HG02610 (cell line): ENCODE results near the gene SCYGR7.
"Not testable (repeated sequence)": the region's sequence is repeated elsewhere in the genome, so short reads cannot be mapped to it uniquely, and the experiment has no call there.

ENCODE experiments used
- ATAC-seq: cut with Tn5 transposase; IDR thresholded peaks from one replicate; pipeline ENCODE4 v1.9.1; 2021; ENCODE audit warnings: mild to moderate bottlenecking, moderate library complexity; ENCODE audit not compliant: unreplicated experiment

SCYGR7 gene

GRCh38 chr2:227756261-227756660 lies 28.1 kb downstream of the SCYGR7 start:
- ATAC-seq, result not testable (repeated sequence)

DNA sequence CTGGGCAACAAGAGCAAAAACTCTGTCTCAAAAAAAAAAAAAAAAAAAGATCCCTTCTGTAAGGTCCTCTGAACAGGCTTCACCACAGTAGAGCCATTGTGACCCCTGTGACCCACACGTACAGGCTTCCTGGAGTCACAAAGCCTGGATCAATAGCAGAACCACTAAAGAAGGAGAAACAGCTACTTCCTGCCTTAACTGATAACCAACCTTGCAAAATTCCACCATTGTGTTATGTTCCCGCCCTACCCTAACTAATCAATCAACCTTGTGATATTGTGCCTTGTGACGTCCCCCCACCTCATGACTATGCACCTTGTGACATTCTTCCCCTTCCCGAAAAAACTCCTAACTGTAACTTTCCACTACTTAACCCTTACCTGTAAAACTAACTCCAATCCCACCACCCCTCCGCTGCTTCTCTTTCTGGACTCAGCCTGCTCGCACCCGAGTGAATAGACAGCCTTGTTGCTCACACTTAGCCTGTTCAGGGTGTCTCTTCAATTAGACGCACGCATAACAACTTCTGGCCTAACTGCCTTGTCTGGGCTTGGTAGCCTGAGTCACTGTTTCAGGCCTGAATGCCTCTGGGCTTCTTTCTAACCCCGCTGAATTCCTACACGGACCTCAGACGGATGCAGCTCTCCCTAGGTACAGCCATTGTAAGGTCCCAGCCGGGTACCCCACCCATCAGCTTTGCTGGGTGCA lies 31.4 kb downstream of the SCYGR7 start:
- no peak for ATAC-seq

- no peak for ATAC-seq
These were observed 33.8 kb downstream of the SCYGR7 start for GRCh38 chr2:227761740-227762476.

- ATAC-seq, result no peak
These were observed 37.7 kb downstream of the SCYGR7 start for GRCh38 chr2:227765788-227766372.

DNA sequence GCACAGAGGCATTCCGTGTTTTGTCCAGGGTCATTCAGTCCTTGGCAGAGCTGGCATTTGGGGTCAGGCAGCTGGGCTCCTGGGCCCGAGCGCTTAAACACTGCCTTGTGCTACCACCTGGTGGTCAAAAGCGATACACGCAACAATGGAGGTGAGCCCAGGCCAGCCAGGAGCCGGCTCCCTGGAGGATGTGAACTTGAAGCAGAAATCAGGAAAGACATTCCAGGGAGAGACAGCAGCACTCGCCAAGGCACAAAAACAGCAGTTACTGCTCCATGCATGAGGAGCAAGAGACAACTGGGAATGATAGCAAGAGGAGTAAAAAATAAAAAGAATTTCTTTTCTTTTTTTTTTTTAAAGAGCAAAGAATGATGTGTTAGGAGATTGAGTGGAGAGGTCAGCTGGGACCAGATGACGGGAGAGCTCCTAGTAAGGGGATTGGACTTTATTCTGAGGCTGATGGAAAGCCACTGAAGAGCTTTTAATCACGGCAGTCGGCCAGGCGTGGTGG lies 38.3 kb downstream of the SCYGR7 start:
- peak; percentile 97 for ATAC-seq

DNA sequence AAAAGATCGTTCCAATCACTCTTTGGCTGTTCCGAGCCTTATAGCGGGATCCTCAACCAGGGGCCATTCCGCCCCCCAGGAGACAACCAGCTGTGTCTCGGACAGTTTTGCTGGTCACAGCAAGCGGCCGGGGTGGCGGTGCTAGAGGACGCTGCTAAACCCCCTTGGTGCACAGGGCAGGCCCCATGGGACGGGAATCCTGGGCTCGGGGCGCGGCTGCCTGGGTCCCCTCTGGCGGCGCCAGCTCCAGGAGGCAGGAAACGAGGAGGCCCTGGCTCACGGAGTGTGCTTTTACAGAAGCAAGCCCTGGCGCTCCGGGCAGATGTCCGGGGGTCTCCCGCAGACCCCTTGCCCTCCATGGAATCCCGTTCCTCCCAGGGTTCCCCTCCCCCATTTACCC lies 39.7 kb downstream of the SCYGR7 start:
- no peak for ATAC-seq

- ATAC-seq, result no peak
These were observed 44.1 kb downstream of the SCYGR7 start for GRCh38 chr2:227772197-227772661.

DNA sequence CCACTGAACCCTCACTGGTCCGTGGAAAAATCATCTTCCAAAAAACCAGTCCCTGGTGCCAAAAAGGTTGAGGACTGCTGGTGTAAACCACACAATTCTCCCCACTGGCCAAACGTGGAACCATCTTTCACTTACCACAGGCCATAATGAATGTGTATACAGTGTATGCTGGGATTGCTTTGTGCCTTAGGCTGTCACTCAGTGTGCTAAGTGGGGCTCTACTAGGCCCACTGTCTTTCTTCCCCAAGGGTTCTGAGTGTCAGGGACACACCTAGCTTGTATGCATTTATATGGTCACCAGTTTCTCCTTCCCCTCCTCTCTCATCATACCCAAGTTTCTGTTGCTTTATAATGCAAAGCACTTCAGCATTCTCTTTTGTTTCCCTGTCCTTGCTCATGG lies 44.8 kb downstream of the SCYGR7 start:
- ATAC-seq, result peak; percentile 64

DNA sequence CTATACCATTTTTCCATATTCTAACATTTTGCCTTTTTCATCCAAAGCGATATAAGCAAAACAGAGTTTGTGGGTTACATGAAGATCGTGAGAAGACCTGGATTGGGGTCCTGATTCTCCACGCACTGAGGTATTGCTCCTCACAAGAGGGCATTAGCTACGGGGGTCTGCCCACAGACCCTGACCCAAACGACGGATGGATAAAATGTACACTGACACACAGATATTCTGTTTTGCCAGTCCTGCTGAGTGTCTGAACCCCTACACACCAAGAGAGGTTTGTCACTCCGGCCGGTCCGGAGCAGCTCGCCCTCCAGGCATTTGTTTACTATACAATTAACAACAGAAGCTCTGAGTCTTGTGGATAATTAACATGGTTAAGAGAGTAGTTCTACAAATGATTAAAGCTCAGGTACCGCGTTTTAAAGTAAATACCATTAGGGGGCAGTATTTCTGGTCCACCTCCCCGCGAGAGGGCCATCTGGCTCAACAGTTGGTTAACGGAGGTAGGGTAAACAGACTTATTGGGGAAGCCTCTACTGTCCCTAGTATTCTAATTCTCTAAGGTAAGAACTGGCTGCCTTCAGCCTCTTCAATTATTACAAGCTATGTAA lies 46.0 kb downstream of the SCYGR7 start:
- ATAC-seq, result peak; percentile 40

DNA sequence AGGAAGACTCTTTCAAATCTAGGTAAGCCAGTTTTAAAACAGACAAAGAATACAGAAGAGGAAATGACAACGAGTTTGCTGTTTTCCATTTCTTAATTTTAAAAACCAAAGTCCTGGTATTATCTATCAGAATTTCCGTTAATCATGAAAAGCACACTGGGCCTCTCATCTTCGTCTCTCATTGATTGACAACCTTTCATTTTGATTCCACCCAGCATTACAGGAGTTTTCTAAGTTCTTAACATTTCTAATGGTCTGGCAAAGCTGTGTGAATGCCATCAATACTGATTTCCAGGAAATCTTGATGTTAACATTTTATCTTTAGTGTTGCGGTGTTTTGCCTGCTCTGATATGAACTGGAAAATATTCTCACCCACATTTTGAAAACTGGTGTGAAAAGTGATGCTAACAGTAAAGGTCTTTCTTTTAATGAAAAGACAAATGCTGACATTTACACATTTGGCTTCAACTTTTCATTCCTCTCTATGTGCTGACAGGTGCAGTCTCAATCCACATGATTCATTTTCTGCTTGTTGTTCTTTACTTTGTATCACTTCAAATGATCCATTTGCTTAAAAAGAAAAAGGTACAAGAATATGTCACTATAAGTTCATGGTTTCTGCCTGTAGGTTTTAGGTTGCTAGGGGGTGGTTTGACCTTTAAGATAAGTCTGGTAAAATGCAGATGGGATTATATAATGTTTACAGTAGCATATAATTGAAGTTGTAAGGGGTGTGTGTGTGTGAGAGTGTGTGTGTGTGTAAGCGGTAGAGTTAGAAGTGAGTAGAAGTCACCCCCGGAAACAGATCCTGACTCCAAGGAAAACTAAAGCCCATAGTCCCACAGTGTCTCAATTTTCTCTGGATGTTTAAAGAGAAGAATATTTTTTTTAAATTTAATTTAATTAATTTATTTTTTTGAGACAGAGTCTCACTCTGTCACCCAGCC lies 47.0 kb downstream of the SCYGR7 start:
- ATAC-seq, result no peak
